ENCODE measurements around the gene CASR.

GRCh38 chr3:122245513-122246174 is 62.2 kb downstream of the CASR start:
- TF ChIP-seq CTCF (IDR thresholded peaks at IDR 0.05) (peak in 2 of 6 experiments; percentile 11 to 20), POLR2A (IDR thresholded peaks at IDR 0.05) (no peak)

Measured in esophagus squamous epithelium (tissue), 4 donors.